Measurements from ENCODE around the gene RAPGEF2. TPM values are rescaled to one million over a fixed set of nuclear protein-coding genes. Genes with fewer than 3 reads are reported as not detected.

RAPGEF2 gene
- total and polyA plus RNA-seq, 2 donors (not counting 3 experiments of a cell fraction or from before 2014, with no cell fraction given): 28.7 to 55.2 TPM

DNA sequence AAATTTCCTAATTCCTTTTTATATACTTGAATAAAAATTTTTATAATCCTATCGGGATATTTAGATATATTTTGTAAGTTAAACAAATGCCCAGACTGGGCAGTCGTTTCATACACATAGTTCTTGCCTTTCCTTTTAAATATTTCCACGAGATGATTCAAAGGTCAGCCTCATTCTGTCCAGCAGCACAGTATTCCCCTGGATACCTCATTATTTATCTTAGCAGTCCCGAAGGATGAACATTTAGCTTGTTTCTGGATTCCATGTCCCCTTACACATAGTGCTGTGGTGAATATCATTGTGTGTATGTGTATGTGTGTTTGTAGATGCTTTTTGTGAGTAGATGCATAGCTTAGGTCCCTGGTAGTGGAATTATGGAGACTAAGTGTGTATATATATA lies 38.3 kb downstream of the RAPGEF2 start:
- H3K9ac ChIP-seq (replicated peaks; ENCODE audit: extremely low read depth, insufficient read depth, low read length): no peak overlapping the region
- FAIRE-seq (no peak), DNase-seq (ENCODE audit: low read depth, low spot score) (no peak)
- intact Hi-C loops (cut with micrococcal nuclease) (no loop called here), dilution Hi-C loops (cut with MboI; ENCODE audit: extremely low pct_ligation_motif_present, low sequenced_read_pairs) (no loop called here)
- H3K9me3 ChIP-seq (replicated peaks; ENCODE audit: control insufficient read depth, insufficient read depth, low read length): no peaks in the 10 kb centered on the region
- no peaks in the 10 kb centered on the region for H4K20me1 ChIP-seq (replicated peaks; ENCODE audit: control insufficient read depth, extremely low read depth, insufficient read depth, low read length)
- H3K27me3 ChIP-seq (ENCODE audit: control insufficient read depth in 2 of 2, insufficient read depth in 2 of 2, low read length in 2 of 2): no peaks in the 10 kb centered on the region
- no peak overlapping the region for H3K27ac ChIP-seq (ENCODE audit: insufficient read depth, low read depth, low read length)
- peaks cover 74% of the 10 kb centered on the region for H3K79me2 ChIP-seq (ENCODE audit: control insufficient read depth, insufficient read depth, low read length)
- H2AFZ ChIP-seq (ENCODE audit: low read depth, low read length): no peak overlapping the region
- H3K36me3 ChIP-seq (ENCODE audit: control insufficient read depth in 2 of 2, extremely low read depth in 1 of 2, insufficient read depth in 2 of 2, low read length in 2 of 2): no peaks in the 10 kb centered on the region
- BruUV-seq (replicated peaks): no TSS peak
- TF ChIP-seq MYC (IDR thresholded peaks at IDR 0.05; ENCODE audit: low read depth, low read length): no peak
- TF ChIP-seq EZH2 (IDR thresholded peaks at IDR 0.05; ENCODE audit: borderline replicate concordance, low read depth, low read length, severe bottlenecking): no peak
- no peak for TF ChIP-seq JUN (IDR thresholded peaks at IDR 0.05; ENCODE audit: borderline replicate concordance, insufficient read depth, insufficient read length, low read depth)
- no peak for TF ChIP-seq FOS (IDR thresholded peaks at IDR 0.05; ENCODE audit: borderline replicate concordance, insufficient read depth, low read length)
- no peak for TF ChIP-seq POLR2AphosphoS5 (IDR thresholded peaks at IDR 0.05; ENCODE audit: insufficient read depth, low read depth, low read length)
- no peak for TF ChIP-seq CTCF (IDR thresholded peaks at IDR 0.05; ENCODE audit: extremely low read depth in 1 of 2, insufficient read depth in 1 of 2, low read depth in 1 of 2, low read length in 2 of 2)
- TF ChIP-seq MAX (IDR thresholded peaks at IDR 0.05; ENCODE audit: insufficient read depth, insufficient read length): no peak
- TF ChIP-seq POLR2A (IDR thresholded peaks at IDR 0.05; ENCODE audit: low read depth, low read length): no peak
- no peak for TF ChIP-seq GATA2 (IDR thresholded peaks at IDR 0.05; ENCODE audit: insufficient read depth, insufficient read length, low read depth, low read length)
- ChIA-PET POLR2A (no interaction called here), CTCF (interaction anchor here (1.2 kb wide), 1 partner anchor 21 kb away, joined by 3 read pairs; no protein-coding TSS in a partner anchor)
- no peak overlapping the region for H3K4me2 ChIP-seq (ENCODE audit: insufficient read depth, low read length)
- no peaks in the 10 kb centered on the region for H3K9me1 ChIP-seq (replicated peaks; ENCODE audit: control insufficient read depth, extremely low read depth, insufficient read depth, low read length)
- H3K4me1 ChIP-seq (ENCODE audit: control insufficient read depth, extremely low read depth, insufficient read depth, low read length): peaks cover 16% of the 10 kb centered on the region
- H3K4me3 ChIP-seq (replicated peaks in 1 of 3; ENCODE audit: insufficient read depth in 1 of 3, low read depth in 1 of 3, low read length in 3 of 3): no peak overlapping the region
